Measurements from ENCODE around the gene HOXA13.

DNA sequence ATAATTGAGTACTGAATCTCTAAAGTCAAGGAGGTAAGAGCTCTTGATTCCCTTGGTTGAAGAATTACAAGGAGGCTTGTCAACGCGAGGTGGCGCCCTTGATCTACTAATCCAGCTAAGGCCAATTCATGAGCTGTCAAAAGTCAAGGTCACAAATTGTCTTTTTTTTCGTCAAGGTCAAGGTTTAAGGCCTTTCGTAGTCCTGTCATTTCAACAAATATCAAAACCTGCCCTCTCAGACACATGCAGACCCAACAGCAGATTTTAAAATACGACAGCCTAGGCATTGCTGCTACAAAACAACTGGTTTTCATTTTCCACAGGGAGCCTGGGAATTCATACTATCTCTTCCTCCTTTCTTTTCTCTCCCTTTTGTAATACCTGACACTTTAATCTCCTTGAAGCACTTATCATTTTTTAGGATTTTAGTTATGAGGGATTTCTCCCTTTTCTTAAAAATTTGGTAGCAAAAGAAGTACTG lies 3.6 kb downstream of the HOXA13 start:
- TF ChIP-seq TAF1 (conservative IDR thresholded peaks at IDR 0.05) (no peak), RXRA (IDR thresholded peaks at IDR 0.05) (no peak), JUND (IDR thresholded peaks at IDR 0.05) (no peak), EGR1 (IDR thresholded peaks at IDR 0.05; ENCODE audit: low read depth in 2 of 2) (no peak), RAD21 (IDR thresholded peaks at IDR 0.05) (peak; percentile 93 to 96), YY1 (IDR thresholded peaks at IDR 0.05) (no peak), NR2F2 (IDR thresholded peaks at IDR 0.05) (peak; percentile 24), FOXA1 (IDR thresholded peaks at IDR 0.05) (no peak), SP1 (IDR thresholded peaks at IDR 0.05) (no peak)
- TF ChIP-seq, protein P1, sequence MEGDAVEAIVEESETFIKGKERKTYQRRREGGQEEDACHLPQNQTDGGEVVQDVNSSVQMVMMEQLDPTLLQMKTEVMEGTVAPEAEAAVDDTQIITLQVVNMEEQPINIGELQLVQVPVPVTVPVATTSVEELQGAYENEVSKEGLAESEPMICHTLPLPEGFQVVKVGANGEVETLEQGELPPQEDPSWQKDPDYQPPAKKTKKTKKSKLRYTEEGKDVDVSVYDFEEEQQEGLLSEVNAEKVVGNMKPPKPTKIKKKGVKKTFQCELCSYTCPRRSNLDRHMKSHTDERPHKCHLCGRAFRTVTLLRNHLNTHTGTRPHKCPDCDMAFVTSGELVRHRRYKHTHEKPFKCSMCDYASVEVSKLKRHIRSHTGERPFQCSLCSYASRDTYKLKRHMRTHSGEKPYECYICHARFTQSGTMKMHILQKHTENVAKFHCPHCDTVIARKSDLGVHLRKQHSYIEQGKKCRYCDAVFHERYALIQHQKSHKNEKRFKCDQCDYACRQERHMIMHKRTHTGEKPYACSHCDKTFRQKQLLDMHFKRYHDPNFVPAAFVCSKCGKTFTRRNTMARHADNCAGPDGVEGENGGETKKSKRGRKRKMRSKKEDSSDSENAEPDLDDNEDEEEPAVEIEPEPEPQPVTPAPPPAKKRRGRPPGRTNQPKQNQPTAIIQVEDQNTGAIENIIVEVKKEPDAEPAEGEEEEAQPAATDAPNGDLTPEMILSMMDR (IDR thresholded peaks at IDR 0.05; ENCODE audit: low read depth, low read length, missing input control): peak; percentile 71
- TF ChIP-seq, protein P2, sequence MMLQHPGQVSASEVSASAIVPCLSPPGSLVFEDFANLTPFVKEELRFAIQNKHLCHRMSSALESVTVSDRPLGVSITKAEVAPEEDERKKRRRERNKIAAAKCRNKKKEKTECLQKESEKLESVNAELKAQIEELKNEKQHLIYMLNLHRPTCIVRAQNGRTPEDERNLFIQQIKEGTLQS (IDR thresholded peaks at IDR 0.05): no peak
- TF ChIP-seq, protein P3, sequence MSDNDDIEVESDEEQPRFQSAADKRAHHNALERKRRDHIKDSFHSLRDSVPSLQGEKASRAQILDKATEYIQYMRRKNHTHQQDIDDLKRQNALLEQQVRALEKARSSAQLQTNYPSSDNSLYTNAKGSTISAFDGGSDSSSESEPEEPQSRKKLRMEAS (IDR thresholded peaks at IDR 0.05): no peak
- TF ChIP-seq, protein P4, sequence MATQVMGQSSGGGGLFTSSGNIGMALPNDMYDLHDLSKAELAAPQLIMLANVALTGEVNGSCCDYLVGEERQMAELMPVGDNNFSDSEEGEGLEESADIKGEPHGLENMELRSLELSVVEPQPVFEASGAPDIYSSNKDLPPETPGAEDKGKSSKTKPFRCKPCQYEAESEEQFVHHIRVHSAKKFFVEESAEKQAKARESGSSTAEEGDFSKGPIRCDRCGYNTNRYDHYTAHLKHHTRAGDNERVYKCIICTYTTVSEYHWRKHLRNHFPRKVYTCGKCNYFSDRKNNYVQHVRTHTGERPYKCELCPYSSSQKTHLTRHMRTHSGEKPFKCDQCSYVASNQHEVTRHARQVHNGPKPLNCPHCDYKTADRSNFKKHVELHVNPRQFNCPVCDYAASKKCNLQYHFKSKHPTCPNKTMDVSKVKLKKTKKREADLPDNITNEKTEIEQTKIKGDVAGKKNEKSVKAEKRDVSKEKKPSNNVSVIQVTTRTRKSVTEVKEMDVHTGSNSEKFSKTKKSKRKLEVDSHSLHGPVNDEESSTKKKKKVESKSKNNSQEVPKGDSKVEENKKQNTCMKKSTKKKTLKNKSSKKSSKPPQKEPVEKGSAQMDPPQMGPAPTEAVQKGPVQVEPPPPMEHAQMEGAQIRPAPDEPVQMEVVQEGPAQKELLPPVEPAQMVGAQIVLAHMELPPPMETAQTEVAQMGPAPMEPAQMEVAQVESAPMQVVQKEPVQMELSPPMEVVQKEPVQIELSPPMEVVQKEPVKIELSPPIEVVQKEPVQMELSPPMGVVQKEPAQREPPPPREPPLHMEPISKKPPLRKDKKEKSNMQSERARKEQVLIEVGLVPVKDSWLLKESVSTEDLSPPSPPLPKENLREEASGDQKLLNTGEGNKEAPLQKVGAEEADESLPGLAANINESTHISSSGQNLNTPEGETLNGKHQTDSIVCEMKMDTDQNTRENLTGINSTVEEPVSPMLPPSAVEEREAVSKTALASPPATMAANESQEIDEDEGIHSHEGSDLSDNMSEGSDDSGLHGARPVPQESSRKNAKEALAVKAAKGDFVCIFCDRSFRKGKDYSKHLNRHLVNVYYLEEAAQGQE (IDR thresholded peaks at IDR 0.05): no peak
- TF ChIP-seq, protein P5, sequence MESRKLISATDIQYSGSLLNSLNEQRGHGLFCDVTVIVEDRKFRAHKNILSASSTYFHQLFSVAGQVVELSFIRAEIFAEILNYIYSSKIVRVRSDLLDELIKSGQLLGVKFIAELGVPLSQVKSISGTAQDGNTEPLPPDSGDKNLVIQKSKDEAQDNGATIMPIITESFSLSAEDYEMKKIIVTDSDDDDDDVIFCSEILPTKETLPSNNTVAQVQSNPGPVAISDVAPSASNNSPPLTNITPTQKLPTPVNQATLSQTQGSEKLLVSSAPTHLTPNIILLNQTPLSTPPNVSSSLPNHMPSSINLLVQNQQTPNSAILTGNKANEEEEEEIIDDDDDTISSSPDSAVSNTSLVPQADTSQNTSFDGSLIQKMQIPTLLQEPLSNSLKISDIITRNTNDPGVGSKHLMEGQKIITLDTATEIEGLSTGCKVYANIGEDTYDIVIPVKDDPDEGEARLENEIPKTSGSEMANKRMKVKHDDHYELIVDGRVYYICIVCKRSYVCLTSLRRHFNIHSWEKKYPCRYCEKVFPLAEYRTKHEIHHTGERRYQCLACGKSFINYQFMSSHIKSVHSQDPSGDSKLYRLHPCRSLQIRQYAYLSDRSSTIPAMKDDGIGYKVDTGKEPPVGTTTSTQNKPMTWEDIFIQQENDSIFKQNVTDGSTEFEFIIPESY (IDR thresholded peaks at IDR 0.05): no peak

All from liver (tissue), 3 donors.